ENCODE results near the gene SRR.
"Not testable (repeated sequence)": the region's sequence is repeated elsewhere in the genome, so short reads cannot be mapped to it uniquely, and the experiment has no call there.

Gene SRR

GRCh38 chr17:2303204-2304188 lies at the start of gene SRR, which contains the start of gene SMG6:
TSS of gene SRR (plus strand) at chr17:2303950. CDS start at chr17:2315561, 11,611 bp downstream.
TSS of gene SMG6 (minus strand) at chr17:2303785. CDS start at chr17:2303720, 65 bp downstream.
- DNase-seq (ENCODE audit: low spot score), result peak; percentile 99

- DNase-seq (ENCODE audit: low spot score), result not testable (repeated sequence)
Observed at GRCh38 chr17:2258830-2259229, 44.9 kb upstream of the SRR start.

- no peak for DNase-seq (ENCODE audit: low spot score)
Observed at GRCh38 chr17:2259769-2260536, 43.8 kb upstream of the SRR start.

GRCh38 chr17:2262135-2262587 lies 41.6 kb upstream of the SRR start:
- DNase-seq (ENCODE audit: low spot score), result no peak

GRCh38 chr17:2263183-2264066 lies 40.3 kb upstream of the SRR start:
- no peak for DNase-seq (ENCODE audit: low spot score)

- no peak for DNase-seq (ENCODE audit: low spot score)
Observed at GRCh38 chr17:2264067-2264860, 39.5 kb upstream of the SRR start.

GRCh38 chr17:2265166-2265565 lies 38.6 kb upstream of the SRR start:
- DNase-seq (ENCODE audit: low spot score), result not testable (repeated sequence)

- DNase-seq (ENCODE audit: low spot score), result peak; percentile 39
Observed at GRCh38 chr17:2266045-2266864, 37.5 kb upstream of the SRR start.

GRCh38 chr17:2266865-2267228 lies 36.9 kb upstream of the SRR start:
- no peak for DNase-seq (ENCODE audit: low spot score)

- DNase-seq (ENCODE audit: low spot score), result no peak
Observed at GRCh38 chr17:2267354-2267753, 36.4 kb upstream of the SRR start.

GRCh38 chr17:2271985-2272702 lies 31.6 kb upstream of the SRR start:
- DNase-seq (ENCODE audit: low spot score), result no peak

GRCh38 chr17:2274414-2274813 lies 29.3 kb upstream of the SRR start:
- DNase-seq (ENCODE audit: low spot score), result no peak

- no peak for DNase-seq (ENCODE audit: low spot score)
Observed at GRCh38 chr17:2275722-2276121, 28.0 kb upstream of the SRR start.

- DNase-seq (ENCODE audit: low spot score), result no peak
Observed at GRCh38 chr17:2277429-2278170, 26.1 kb upstream of the SRR start.

- no peak for DNase-seq (ENCODE audit: low spot score)
Observed at GRCh38 chr17:2279707-2280106, 24.0 kb upstream of the SRR start.

GRCh38 chr17:2282297-2282873 lies 21.4 kb upstream of the SRR start:
- peak; percentile 64 for DNase-seq (ENCODE audit: low spot score)

- DNase-seq (ENCODE audit: low spot score), result no peak
Observed at GRCh38 chr17:2283302-2283701, 20.4 kb upstream of the SRR start.

GRCh38 chr17:2289878-2290478 lies 13.8 kb upstream of the SRR start:
- no peak for DNase-seq (ENCODE audit: low spot score)
